ENCODE results near the gene POU2F1.
"Not testable (repeated sequence)": the region's sequence is repeated elsewhere in the genome, so short reads cannot be mapped to it uniquely, and the experiment has no call there.

The POU2F1 gene

GRCh38 chr1:167233373-167233772, 12.7 kb downstream of the POU2F1 start:
- no peak for DNase-seq

DNA sequence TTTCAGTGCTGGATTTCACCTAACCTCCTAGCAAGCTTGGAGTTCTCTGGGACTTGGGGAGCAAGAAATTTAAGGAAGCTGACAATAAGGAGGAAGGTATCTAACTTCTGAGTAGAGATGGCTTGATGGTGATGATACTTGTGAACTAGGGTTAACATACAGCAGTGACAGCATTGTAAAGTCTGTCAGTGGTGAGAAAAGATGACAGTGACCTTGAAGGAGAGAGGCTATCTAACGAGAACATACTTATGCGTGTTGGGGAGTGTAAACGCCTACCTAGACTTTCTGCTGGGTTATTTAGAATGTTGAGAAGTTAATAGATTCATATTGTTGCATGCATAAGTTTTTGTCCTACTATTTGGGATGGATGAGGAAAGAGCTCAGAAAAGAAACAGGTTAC, 16.3 kb downstream of the POU2F1 start:
- no peak for DNase-seq

- DNase-seq = no peak
These were observed 18.0 kb downstream of the POU2F1 start for GRCh38 chr1:167238713-167239112.

GRCh38 chr1:167239257-167239656, 18.6 kb downstream of the POU2F1 start:
- no peak for DNase-seq

- no peak for DNase-seq
These were observed 23.6 kb downstream of the POU2F1 start for GRCh38 chr1:167244244-167244643.

DNA sequence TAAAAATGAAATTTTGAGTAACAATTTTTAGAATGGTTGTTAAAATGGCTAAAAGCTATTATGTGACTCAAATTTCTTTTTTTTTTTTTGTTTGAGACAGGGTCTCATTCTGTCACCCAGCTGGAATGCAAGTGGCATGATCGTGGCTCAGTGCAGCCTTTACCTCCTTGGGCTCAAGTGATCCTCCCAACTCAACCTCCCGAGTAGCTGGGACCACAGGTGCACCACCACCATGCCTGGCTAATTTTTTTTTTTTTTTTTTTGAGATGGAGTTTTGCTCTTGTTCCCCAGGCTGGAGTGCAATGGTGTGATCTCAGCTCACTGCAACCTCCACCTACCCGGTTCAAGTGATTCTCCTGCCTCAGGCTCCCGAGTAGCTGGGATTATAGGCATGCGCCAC, 24.5 kb downstream of the POU2F1 start:
- not testable (repeated sequence) for DNase-seq

- DNase-seq = no peak
These were observed 26.3 kb downstream of the POU2F1 start for GRCh38 chr1:167246971-167247370.

DNA sequence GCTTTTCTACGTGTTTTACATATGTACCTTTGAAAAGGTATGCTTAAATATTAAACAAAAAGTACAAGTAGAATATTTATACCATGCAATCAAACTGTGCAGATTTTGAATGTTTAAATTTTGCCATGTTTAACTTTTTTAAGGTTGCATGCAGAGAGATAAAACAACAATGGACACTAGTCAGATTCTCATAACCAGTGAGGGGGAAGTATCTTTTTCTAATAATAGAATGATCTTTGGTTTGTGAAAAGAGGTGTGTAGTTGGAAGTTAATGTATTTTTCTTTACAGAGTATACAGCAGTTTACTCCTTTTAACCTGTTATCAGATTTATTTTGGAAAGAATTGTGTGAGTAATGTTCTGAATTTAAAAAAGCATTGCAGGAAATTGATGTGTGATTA, 27.1 kb downstream of the POU2F1 start:
- no peak for DNase-seq

GRCh38 chr1:167248707-167249642, 28.3 kb downstream of the POU2F1 start:
- DNase-seq = no peak

DNA sequence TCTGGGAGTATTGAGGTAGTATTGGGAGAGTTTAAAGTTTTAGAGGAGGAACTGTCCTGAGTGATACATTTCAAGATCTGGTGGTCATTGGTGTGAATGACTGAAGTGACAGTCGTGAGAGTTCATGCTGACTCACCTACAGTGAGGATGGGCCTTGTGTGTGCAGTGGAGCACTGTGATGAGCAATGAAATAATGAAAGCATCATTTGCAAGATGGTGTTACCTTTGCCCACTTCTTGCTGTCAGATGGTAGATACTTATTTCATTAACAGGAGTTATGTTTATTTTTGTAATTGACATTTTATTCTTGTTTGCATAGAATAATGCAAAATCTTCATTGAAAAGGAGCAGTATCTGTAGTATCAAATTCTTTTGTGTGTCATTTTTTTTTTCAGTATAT, 29.0 kb downstream of the POU2F1 start:
- no peak for DNase-seq

- DNase-seq = no peak
These were observed 29.8 kb downstream of the POU2F1 start for GRCh38 chr1:167250482-167250881.

- no peak for DNase-seq
These were observed 30.8 kb downstream of the POU2F1 start for GRCh38 chr1:167251472-167251871.

GRCh38 chr1:167252986-167253385, 32.3 kb downstream of the POU2F1 start:
- DNase-seq = no peak

DNA sequence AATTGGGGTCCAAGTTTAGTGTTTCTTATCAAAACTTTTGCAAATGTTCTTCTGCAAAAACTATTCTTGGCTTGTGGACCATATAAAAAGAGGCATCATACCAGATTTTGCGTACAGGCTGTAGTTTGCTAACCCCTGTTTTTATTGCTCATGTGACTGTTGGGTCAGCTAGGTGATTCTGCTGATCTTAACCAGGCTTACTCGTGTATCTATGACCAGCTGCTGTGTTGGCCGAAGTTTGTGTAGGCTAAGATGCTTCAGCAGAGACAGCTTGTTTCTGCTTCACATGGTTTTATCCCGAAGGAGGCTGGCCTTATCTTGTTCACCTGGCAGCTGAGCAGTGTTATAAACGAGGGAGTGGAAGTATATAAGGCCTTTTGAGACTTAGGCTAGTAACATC, 38.2 kb downstream of the POU2F1 start:
- no peak for DNase-seq

GRCh38 chr1:167262836-167263235, 42.1 kb downstream of the POU2F1 start:
- DNase-seq = no peak

DNA sequence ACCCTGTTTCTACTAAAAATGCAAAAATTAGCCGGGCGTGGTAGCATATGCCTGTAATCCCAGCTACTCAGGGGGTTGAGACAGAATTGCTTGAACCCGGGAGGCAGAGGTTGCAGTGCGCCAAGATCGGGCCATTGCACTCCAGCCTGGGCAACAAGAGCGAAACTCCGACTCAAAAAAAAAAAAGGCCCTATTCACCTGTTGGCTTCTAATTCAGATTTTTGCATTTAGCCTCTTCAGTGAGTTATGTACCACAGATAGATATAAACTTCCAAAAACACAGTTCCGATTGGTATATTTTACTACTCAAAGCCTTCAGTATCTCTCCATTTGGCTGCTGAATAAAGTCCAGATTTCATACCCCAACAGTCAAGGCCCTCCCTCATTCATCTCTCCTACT, 42.7 kb downstream of the POU2F1 start:
- no peak for DNase-seq

GRCh38 chr1:167263819-167264464, 43.3 kb downstream of the POU2F1 start:
- no peak for DNase-seq

DNA sequence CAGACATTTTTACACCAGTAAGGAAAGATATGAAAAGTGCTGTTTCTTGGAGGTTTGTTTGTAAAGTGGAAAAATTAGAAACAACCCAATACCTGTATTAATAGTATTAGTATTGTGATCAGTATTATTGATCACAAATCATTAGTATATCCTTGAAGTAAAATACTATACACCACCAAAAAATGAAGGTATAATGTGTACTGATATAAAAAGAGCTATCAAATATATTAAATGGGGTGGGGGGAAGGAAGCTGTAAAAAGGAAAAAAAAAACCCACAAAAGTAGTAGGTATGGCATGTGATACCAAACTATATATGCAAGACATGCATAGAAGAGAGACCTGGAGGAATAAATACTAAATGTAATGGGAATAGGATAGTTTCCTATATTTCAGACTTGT, 46.3 kb downstream of the POU2F1 start:
- DNase-seq = no peak

GRCh38 chr1:167268347-167268787, 47.7 kb downstream of the POU2F1 start:
- no peak for DNase-seq

DNA sequence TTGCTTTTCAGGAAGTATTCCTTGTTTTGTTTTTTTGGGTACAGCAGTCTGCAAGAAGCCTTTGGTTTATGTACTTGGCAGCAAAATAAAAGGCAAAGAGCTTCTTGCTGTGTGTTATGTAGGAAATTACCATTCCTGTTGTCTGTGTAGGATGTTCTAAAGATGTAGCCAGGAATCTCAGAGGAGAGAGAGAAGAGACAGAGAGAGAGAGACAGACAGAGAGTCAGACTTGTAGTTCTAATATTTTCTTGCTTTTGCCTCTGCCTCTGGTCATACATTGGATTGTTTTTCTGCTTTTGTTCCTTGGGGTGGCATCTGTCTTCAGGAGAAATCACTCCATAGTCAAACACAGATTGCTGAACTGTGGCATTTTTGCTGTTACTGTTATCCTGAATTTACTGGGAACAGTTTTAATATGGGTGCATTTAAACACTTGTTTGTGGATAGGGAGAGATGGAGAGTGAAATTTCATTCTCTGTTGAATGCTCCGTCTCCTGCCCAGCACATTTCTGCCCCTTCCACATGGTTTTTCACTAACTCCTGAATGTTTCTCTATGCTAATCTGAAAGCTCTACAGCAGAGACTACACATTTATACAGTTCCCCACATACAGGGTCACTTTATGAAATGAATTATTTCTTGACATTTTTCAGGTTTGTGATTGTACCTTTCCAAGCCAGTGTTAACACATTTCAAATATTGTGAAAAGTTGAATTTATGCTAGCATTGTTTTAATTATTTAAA, 49.8 kb downstream of the POU2F1 start:
- no peak for DNase-seq

DNA sequence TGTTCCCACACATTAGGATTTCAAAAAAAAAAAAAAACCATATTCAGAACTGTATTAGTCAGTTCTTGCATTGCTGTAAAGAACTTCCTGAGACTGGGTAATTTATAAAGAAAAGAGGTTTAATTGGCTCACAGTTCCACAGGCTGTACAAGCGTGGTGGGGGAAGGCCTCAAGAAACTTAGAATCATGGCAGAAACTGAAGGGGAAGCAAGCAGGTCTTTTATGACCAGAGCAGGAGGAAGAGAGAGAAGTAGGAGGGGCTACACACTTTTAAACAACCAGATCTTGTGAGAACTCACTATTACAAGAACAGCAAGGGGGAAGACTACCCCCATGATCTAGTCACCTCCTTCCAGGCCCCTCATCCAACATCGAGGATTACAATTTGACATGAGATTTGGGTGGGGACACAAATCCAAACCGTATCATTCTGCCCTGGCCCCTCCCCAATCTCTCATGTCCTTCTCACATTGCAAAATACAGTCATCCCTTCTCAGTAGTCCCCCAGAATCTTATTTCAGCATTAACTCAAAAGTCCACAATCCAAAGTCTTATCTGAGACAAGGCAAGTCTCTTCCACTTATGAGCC, 51.8 kb downstream of the POU2F1 start:
- no peak for DNase-seq

- no peak for DNase-seq
These were observed 52.5 kb downstream of the POU2F1 start for GRCh38 chr1:167273027-167273800.
